NOMO-1 (cell line): Measurements from ENCODE around the gene GGT6.
"Not testable (repeated sequence)": the region's sequence is repeated elsewhere in the genome, so short reads cannot be mapped to it uniquely, and the experiment has no call there.

Experiments
- DNase-seq, 2 experiments: peaks; one replicate each; lab custom pipeline; 2025; ENCODE audit not compliant: unreplicated experiment in 2 of 2; lab: John Stamatoyannopoulos, UW

GGT6 gene

GRCh38 chr17:4592240-4593005, 32.0 kb upstream of the GGT6 start:
- DNase-seq: no peak

DNA sequence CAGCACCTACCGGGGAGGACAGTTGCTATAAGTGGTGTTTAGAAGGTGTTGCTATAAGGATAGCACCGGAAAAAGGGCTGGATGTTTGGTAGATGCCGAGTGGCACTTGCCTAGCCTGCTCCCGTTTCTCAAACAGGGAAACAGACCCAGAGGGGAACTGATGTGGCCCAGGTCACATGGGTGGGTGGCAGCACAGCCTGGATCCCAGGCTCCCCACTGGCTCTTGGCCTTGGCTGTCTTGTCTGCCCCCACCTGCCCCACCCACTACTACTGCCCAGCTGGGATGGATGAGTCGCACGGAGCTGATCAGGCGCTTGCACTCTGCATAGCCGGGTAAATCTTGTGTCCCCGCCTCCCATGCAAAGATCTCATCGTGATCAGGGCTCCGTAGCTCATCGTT, 31.2 kb upstream of the GGT6 start:
- no peak for DNase-seq

GRCh38 chr17:4590981-4591453, 30.6 kb upstream of the GGT6 start:
- no peak for DNase-seq

DNA sequence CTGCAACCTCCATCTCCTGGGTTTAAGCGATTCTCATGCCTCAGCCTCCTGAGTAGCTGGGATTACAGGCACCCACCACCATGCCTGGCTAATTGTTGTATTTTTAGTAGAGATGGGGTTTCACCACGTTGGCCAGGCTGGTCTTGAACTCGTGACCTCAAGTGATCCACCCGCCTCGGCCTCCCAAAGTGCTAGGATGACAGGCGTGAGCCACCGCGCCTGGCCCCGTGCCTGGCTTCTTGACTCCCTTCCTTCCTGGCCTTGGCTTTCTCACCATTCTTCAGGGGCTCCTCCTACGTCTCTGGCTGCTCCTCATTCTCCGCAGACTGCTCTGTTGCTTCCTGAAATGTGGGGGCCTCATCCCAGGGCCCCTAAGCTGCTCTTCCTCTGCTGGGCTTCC, 29.7 kb upstream of the GGT6 start:
- DNase-seq: not testable (repeated sequence)

DNA sequence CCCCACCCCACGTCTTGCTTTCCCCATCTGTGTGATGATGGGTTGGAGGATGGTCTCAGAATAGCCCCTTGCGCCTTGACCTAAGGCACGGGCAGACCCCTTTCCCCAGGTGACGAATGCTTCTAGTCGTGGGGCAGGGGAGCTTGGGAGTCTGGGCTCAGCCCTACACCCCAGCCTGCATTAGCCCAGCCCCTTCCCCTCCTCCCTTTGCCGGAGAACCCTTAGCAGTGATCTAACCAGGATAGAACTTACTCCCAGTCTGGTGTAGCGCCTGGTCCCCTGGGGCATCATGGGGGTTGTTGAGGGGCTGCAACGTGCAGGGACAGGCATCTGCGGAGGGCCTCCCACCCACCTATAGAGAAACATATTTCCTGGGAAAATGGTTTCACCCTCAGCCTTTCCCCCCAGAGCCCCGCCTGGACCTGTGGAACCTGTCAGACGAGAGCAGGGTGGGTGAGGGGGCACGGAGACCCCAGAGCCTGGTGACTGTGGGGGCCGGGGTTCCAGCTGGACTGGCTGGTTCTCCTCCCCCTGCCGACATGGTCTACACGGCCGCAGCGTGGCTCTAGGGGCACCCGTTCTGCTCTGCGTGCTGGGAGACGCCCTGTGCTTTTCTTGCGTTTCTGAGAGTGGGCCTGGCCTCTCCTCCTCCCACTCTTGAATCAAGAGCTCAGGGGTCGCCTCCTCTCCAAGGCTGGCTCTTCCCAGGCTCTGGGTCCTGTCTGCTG, 28.7 kb upstream of the GGT6 start:
- DNase-seq: no peak

DNA sequence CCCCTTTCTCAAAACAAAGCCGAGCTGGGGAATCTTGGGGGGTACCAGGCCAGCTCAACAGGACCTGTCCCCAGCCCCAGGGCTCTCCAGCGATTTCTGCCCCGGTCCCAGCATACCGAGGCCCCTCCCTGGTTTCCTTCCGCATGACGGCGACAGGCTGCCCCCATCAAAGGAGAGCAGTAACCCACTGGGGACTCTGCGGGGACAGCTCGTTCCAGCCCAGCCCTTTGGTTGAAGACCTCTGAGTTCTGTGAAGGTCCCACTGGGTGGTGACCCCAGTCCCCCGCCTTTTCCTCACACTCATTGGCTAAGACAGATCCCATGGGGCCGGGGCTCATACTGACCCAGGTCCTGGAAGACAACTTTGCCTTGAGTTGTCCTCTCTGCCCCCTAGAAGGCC, 28.0 kb upstream of the GGT6 start:
- DNase-seq: no peak

DNA sequence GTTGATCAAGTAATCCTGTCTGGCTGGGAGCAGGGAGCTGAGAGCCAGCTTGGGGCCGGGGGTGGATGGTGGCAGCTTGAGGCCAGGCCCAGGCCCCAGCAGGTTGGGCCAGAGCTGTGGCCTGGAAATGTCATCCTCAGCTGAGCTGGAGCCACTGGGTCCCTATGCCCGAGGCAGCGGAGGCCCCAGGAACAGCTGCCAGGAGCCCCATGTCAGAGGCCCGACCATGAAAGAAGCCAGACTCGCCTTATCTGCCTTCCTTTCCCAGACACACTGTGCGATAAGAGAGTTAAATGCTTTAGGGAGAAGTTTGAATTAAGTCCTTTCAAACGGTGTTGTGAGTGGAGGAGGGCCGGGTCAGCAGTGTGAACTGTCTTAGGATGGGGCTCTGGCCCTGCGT, 27.4 kb upstream of the GGT6 start:
- no peak for DNase-seq

DNA sequence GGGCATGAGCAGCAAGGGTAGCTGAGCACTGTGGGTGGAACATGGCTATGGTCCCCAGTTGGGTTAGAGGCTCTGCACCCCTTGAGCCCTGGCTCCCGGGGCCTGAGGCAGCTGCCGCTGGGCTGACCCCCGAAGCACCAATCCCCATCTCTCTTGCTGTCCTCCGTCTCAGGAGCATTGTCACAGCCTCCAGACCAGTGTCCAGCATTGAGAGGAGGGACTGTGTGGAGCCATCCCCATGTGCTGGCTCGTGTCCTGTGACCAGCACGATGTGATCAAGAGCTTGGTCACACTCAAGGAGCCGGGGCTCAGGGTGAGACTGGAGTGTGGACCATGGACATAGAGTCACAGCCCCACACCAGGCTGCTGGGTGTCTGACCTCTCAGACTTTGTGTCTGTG, 26.8 kb upstream of the GGT6 start:
- DNase-seq: no peak

DNA sequence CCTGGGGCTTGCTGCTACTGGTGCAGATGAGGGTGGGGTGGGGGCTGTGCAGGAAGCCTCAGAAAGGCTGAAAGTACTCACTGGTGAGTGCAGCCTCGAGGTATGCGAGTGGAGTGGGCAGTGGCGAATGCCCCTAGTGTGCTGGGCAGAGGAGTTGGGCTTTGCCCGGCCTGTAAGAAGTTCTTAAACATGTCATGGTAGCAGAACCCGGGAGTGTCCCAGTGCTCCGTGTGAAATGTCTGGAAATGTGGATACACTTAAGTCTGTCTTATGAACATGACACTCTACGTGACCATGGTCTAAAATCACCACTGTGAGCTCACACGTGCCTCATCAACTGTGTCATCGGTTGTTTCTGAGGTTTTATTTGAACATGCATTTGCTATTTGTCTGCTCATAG, 25.7 kb upstream of the GGT6 start:
- no peak for DNase-seq

DNA sequence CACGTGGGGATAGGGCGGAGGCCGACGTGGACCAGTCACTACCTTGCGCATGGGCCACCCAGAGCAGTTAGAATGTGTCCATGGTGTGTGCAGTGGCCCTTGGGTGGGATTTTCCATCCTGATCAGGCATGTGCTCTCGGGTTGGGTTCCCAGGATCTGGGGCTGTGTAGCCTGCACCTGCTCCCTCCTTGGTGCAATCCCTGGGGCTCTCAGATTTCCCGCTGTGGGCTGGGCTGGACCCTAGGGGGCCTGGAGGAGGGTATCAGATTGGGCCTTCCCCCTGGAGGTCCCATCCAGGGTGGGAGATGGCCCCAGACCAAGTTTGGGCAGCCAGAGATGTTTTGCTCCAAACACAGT, 25.2 kb upstream of the GGT6 start:
- no peak for DNase-seq

- no peak for DNase-seq
Observed at GRCh38 chr17:4584917-4585637, 24.7 kb upstream of the GGT6 start.

GRCh38 chr17:4584101-4584916, 23.9 kb upstream of the GGT6 start, which contains the start of gene SMTNL2:
SMTNL2 (plus strand) TSS chr17:4584529; CDS start chr17:4584606, 77 bp downstream.
- DNase-seq: no peak

GRCh38 chr17:4583782-4584100, 23.4 kb upstream of the GGT6 start:
- DNase-seq: no peak

DNA sequence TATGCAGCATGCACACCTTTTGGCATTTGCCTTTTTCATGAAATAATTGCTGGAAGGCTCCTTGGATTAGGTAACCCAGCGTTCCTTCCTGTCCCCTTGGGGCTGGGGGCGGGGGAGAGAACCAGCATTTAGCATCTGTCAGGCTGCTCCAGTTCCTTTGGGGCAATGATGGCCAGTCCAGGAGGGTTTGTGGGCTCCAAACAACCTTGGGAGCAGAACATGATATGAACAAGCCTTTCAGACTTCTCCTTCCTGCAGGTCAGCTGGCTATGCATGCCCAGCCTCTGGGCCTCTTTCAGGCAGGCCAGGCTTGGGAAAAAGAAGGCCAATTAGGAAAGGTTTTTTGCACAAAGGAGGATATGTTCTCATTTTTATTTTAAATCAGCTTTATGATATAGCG, 22.8 kb upstream of the GGT6 start:
- no peak for DNase-seq

GRCh38 chr17:4582691-4583090, 22.3 kb upstream of the GGT6 start:
- DNase-seq: no peak

- no peak for DNase-seq
Observed at GRCh38 chr17:4582101-4582501, 21.7 kb upstream of the GGT6 start.

DNA sequence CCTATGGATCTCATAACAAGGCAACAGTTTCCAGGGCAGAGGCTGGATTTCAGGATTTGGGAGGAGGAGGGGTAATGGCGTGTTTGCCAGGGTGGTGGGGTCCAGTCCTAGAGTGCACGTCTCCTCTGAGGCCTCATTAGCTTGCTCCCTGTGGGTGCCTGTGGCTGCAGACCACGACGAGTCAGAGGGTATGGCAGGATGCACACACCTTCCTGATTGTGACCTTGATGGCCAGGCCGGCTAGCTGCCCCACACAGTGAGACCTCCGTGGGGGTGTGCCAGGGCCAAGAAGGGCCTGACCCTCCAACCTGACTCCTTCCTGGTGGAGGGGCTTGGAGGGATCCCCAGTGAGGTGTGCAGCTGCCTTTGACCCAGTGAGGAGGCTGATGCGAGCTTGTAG, 19.9 kb upstream of the GGT6 start:
- DNase-seq: no peak

DNA sequence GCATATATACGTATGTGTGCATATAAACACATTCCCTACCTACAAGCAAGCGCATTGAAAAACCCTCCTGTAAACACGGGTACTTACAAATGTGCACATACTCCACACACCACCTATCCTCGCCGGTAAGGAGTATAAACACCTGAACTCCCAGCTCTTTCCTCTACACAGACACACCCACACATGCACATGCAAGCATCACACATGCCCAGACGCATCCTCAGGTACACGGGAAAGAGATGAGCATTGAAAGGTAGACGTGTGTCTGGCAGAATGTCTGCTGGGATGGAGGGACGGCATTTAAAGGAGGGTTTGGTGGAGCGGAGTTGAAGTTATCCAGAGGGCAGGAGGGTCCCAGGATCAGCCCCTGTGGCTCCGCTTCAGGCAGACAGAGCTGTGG, 19.3 kb upstream of the GGT6 start:
- DNase-seq: no peak

- DNase-seq: not testable (repeated sequence)
Observed at GRCh38 chr17:4578349-4578748, 18.0 kb upstream of the GGT6 start.

DNA sequence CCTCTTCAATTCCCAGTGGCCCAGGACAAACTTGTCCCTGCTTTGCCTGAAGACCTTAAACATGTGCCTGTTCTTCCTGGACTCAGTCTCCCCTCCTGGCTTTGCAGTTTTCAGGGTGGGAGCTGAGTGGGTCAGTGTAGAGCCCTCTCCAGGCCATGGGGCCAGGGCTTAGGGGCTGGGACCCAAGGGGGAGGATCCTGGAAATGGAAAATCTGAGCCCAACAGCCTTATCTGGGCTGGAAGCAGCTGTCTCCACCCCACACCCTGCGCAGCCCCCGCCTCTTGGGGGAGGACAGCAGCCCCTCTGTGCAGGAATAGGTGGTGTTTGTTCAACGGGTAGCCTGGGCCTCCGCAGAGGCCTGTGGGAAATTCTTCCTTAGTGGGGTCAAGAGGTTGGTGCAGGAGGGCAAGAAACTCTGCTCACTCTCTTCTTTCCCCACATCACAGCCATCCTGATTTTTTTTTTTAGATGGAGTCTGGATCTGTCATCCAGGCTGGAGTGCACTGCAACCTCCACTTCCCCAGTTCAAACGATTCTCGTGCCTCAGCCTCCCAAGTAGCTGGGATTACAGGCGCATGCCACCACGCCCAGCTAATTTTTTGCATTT, 17.1 kb upstream of the GGT6 start:
- DNase-seq: no peak
